NAMALWA (cell line): ENCODE results near the gene ADK.

Source experiments
- DNase-seq: peaks from one replicate; pipeline ENCODE4 v3.0.0-alpha.2; 2015; ENCODE audit warnings: low spot score

ADK gene

GRCh38 chr10:74748468-74749031, 597.5 kb downstream of the ADK start:
- DNase-seq: no peak

GRCh38 chr10:74750848-74751274, 599.8 kb downstream of the ADK start:
- DNase-seq: no peak

GRCh38 chr10:74752371-74753040, 601.5 kb downstream of the ADK start:
- DNase-seq: no peak

GRCh38 chr10:74753442-74754211, 602.6 kb downstream of the ADK start:
- no peak for DNase-seq

GRCh38 chr10:74754381-74754821, 603.4 kb downstream of the ADK start:
- DNase-seq: no peak

GRCh38 chr10:74755273-74755672, 604.3 kb downstream of the ADK start:
- no peak for DNase-seq
